Hematopoietic multipotent progenitor cell treated with erythropoietin and hydrocortisone succinate and interleukin-3 and kit ligand, for 8 days (in vitro differentiated cells): ENCODE data around the gene IMPDH2.
A peak's percentile ranks its signal among the peaks of the same experiment; 100 is the strongest.
"Not testable (repeated sequence)": the region's sequence is repeated elsewhere in the genome, so short reads cannot be mapped to it uniquely, and the experiment has no call there.

Source experiments
- DNase-seq: peaks from one replicate; pipeline ENCODE4 v3.0.0-alpha.2; 2015

IMPDH2 gene

DNA sequence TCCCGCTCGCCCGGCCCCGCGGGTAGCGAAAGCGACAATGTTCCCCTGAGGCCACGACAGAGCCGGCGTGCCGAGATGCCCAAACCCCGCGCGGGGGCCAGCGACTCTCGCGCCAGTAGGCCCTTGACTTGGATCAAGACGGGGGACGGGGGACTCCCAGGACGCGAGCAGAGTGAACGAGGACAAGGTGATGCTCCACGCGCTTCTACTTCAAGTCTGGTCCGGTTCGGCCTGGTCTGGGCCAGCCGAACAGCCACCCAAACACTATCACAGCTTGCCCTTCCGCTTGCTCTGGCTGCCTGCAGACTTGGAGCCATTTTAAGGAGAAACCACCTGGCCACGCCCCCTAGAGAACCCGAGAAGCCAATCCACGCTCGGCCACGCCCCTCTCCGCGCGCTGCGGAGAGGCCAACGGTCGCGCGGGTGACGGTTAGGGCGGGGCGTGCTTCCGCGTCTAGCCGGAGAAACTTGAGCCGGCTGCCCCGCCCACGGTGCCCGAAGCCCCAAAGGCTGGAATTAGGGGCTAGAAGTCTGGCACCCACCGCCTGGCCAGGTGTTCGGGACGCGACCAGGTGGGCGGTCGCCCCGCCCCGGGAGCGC is 7.9 kb downstream of the IMPDH2 start:
- peak; percentile 98 for DNase-seq

- peak; percentile 57 for DNase-seq
Observed at GRCh38 chr3:49020330-49021212, 8.6 kb downstream of the IMPDH2 start.

DNA sequence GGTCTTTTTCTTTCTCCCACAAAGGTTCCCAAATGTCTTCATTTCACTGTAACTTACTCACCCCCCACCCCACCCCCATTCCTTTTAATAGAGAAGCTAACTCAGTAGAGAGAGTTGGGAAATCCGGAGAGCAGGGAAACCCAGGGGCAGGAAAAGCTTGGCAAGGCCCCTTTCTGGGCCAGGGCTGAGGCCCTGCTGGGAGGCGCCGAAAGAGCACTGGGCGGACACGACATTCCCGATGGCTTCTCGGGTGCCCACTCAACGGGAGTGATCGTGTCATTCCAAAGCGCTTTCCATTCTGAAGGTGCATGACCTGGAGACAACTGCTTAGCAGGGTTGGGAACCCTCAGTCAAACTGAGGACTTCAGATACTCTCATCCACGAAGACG is 9.3 kb downstream of the IMPDH2 start:
- DNase-seq = no peak

GRCh38 chr3:49018707-49019006 is 10.5 kb downstream of the IMPDH2 start:
- no peak for DNase-seq

GRCh38 chr3:49017971-49018706 is 11.1 kb downstream of the IMPDH2 start, which contains the start of gene DALRD3:
Gene DALRD3 (minus strand): TSS chr3:49018580. CDS start chr3:49018564, 16 bp downstream.
- DNase-seq = peak; percentile 80

DNA sequence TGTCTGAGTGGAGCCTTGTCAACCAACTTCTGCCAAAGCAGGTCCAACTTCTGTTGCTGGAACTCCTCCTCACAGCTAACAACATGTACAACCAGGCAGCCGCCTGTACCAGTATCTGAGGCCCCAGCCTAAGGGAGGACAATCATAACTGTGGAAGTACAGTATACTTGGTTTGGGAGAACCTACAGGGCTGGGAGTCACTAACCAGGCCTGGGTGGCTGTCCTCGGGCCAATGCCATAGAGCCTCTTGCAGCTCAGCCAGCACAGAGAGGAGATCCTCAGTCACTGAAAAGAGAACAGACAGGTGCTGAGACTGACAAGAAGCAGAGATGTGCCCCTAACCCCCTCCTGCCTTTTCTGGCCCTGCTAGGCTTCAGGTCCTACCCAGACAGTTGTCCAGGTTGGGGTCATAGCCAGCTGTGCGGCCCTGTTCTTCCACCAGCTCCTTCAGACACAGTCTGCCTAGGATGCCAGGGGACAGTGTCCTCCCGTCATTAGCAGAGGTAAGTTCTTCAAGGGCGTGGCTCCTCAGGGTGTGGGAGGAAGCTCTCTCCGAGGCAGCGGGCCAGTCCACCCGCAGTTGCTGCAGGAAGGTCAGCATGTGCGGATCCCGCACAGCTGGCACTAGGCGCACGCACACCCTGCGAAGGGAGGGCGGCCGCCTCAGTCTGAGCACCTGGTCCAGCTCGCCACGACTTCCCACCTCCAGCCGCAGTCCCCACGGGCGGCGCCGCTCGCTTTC is 11.8 kb downstream of the IMPDH2 start:
- peak; percentile 44 for DNase-seq

- peak; percentile 1 for DNase-seq
Observed at GRCh38 chr3:49016414-49017228, 12.6 kb downstream of the IMPDH2 start.

DNA sequence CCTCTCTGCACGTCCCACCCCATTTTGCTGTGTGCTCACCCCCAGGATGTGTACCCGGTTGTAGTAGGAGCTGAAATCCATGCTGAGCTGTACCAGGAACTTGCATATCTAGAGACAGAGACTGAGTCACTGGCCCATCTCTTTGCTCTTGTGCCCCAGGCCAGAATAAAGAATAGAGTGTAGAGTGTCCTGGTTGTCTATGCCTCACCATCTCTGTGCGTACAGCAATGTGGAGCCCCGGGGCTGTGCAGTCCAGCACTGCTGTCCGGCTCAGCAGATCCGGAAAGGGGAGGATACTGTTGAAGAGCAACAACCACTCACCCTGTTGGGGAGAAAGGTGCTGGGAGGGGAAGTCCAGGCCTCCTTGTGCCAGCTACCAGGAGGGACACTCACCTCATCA is 13.4 kb downstream of the IMPDH2 start:
- DNase-seq = no peak

- no peak for DNase-seq
Observed at GRCh38 chr3:49015072-49015471, 14.1 kb downstream of the IMPDH2 start.

- DNase-seq = peak; percentile 63
Observed at GRCh38 chr3:49013738-49014660, 15.2 kb downstream of the IMPDH2 start.

GRCh38 chr3:49013113-49013737 is 16.0 kb downstream of the IMPDH2 start:
- peak; percentile 4 for DNase-seq

GRCh38 chr3:49012441-49013017 is 16.7 kb downstream of the IMPDH2 start:
- DNase-seq = peak; percentile 1

DNA sequence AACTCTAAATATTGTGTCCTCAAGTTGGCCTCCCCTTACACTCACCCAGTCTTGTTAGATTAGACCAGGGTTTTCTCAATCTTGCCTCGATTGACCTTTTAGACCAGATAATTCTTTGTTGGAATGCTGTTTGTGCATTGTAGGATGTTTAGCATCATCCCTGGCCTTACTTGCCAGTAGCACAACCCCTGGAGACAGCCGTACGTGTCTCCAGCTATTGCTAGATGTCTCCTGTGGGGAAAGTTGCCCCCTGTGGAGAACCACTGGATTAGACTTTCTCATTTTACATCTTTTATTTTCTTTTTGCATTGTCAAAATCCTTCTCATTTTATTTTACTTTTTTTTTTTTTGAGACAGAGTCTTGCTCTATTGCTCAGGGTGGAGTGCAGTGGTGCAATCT is 19.8 kb downstream of the IMPDH2 start:
- no peak for DNase-seq

DNA sequence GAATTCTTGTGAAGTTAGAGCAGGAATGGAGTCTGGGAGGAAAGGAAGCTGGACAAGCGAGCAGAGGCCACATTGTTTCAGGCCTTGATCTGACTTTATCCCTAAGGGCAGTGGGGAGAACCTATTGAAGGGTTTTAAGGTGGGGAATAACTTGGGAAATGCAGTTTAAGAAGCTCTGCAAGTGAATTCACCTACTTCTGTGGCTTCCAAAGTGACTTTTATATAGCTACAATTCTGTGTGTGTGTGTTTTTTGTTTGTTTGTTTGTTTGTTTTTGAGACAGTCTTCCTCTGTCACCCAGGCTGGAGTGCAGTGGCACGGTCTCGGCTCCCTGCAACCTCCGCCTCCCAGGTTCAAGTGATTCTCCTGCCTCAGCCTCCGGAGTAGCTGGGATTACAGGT is 20.6 kb downstream of the IMPDH2 start:
- DNase-seq = not testable (repeated sequence)

- DNase-seq = peak; percentile 92
Observed at GRCh38 chr3:49007771-49008528, 21.2 kb downstream of the IMPDH2 start.

DNA sequence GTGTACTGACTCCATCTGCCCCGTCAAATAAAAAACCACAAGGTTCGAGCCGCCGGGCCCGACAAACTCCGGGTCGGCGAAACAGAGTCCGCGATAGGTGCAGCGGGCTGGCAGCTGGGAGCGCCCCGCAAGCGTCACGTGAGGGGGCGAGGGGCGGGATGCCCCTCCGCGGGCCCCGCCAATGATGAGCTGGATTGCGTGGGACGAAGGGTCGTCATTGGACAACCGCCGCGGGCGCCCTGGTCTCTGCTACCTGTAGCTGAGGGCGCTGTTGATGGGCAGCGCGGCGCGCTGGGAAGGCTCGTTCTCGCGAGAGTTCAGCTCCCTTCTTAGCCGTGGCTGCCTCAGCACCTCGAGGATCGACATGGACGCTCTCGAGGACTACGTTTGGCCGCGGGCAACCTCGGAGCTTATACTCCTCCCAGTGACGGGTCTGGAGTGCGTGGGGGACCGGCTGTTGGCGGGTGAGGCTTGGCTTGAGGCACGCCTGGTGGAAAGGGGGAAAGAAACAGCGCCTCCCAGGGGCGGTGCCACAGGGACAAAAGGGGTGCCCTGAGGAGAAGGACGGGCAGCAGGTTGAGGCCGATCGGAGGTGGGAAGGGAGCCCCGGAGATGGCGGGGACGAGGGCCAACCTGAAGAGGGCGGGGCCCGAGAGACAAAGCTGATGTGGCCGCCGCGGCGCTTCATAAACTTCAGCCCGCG is 22.0 kb downstream of the IMPDH2 start, which contains the start of gene WDR6:
WDR6 (plus strand) TSS at position 324 of the 703 bp plus-strand sequence; CDS start at position 365, 41 bp downstream.
- peak; percentile 98 for DNase-seq

DNA sequence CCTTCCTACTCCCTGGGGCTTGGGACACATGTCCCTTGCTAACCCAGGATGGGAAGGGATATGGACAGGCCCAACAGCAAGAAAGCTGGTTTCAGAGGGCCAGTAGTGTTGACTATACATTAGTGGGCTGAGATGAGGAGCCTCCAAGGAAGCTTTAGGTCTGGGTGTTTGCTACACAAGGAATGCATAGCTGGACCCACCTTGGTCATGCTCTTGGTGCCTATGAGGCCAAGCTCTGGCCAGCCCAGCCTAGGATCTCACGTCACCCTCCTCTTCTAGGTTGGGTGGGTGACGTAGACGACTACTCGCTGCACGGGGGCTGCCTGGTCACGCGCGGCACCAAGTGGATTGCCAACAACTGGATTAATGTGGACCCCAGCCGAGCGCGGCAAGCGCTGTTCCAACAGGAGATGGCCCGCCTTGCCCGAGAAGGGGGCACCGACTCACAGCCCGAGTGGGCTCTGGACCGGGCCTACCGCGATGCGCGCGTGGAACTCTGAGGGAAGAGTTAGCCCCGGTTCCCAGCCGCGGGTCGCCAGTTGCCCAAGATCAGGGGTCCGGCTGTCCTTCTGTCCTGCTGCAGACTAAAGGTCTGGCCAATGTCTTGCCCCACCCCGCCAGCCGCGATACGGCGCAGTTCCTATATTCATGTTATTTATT is 22.7 kb downstream of the IMPDH2 start:
- peak; percentile 42 for DNase-seq

- no peak for DNase-seq
Observed at GRCh38 chr3:49005998-49006397, 23.2 kb downstream of the IMPDH2 start.
